Gastroesophageal sphincter (tissue), 3 donors: ENCODE data around the gene SLC38A1.

Experiments
- EP300 ChIP-seq: sonication (generic); formaldehyde crosslinking; IDR thresholded peaks from one replicate; pipeline ENCODE4 v1.6.1; 2017; ENCODE audit warnings: antibody characterized with exemption, mild to moderate bottlenecking
- POLR2A ChIP-seq, 2 donors: fragments of 450-650 bp; IDR thresholded peaks; one replicate each; pipeline ENCODE4 v1.6.1; 2017; ENCODE audit warnings: antibody characterized with exemption in 2 of 2, mild to moderate bottlenecking in 2 of 2, moderate library complexity in 1 of 2
- TF ChIP-seq, protein P1 (sequence below), 4 experiments: fragments of 200-600 bp in 2 of 4; fragments of 450-650 bp in 2 of 4; sonication (generic) in 1 of 4; IDR thresholded peaks; one replicate each; pipeline ENCODE4 v1.5.1; 2017 to 2019; ENCODE audit warnings: antibody characterized with exemption in 4 of 4, mild to moderate bottlenecking in 2 of 4, moderate library complexity in 2 of 4

- TF ChIP-seq, protein P1, sequence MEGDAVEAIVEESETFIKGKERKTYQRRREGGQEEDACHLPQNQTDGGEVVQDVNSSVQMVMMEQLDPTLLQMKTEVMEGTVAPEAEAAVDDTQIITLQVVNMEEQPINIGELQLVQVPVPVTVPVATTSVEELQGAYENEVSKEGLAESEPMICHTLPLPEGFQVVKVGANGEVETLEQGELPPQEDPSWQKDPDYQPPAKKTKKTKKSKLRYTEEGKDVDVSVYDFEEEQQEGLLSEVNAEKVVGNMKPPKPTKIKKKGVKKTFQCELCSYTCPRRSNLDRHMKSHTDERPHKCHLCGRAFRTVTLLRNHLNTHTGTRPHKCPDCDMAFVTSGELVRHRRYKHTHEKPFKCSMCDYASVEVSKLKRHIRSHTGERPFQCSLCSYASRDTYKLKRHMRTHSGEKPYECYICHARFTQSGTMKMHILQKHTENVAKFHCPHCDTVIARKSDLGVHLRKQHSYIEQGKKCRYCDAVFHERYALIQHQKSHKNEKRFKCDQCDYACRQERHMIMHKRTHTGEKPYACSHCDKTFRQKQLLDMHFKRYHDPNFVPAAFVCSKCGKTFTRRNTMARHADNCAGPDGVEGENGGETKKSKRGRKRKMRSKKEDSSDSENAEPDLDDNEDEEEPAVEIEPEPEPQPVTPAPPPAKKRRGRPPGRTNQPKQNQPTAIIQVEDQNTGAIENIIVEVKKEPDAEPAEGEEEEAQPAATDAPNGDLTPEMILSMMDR (IDR thresholded peaks at IDR 0.05) = no peak
- TF ChIP-seq POLR2A (IDR thresholded peaks at IDR 0.05) (no peak), EP300 (no peak)
Measured at GRCh38 chr12:46304070-46304469, 35.2 kb upstream of the SLC38A1 start.
